Activated CD4-positive, CD25-positive, alpha-beta regulatory T cell treated with anti-CD3 and anti-CD28 coated beads, Interleukin-2, amount 50 U/mL, for 16 hours (primary cell): ENCODE results near the gene SMARCB1.

ENCODE experiments used
- DNase-seq: peaks from one replicate; pipeline ENCODE4 v3.0.0-alpha.2; 2020; ENCODE audit warnings: low read depth, low spot score

The SMARCB1 gene

DNA sequence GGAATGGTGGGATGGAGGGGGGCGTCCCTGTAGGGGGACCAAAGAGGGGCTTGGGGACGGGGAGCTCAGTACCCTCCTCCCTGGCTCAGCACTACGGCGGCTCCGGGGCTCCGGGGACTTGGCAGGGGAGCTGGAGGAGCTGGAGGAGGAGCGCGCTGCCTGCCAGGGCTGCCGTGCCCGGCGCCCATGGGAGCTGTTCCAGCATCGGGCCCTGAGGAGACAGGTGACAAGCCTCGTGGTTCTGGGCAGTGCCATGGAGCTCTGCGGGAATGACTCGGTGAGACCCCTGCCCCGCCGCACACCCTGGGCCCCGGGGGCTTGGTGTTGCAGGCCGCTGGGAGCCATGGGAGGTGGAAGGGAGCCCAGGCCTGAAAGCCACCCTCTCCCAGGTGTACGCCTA, 95.6 kb downstream of the SMARCB1 start:
- DNase-seq, result no peak

GRCh38 chr22:23883658-23884057, 96.9 kb downstream of the SMARCB1 start:
- no peak for DNase-seq

DNA sequence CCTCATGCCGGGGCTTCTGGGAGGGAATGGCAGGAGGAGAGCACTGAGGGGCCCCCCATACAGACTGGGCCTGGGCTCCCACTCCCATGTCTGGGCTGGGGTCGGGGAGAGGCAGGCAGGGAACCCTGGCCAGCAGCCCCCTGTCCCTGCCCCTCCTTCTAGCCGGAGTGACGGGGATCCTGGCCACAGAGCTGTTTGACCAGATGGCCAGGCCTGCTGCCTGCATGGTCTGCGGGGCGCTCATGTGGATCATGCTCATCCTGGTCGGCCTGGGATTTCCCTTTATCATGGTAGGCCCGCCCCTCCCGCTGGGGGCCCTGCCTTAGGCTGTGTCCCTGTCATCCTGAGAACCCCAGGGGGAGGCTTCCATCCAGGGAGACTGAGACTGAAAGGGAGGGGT, 97.4 kb downstream of the SMARCB1 start:
- no peak for DNase-seq
